Measurements from ENCODE around the gene FER1L5. TPM values are rescaled to one million over a fixed set of nuclear protein-coding genes. Genes with fewer than 3 reads are reported as not detected.

Gene FER1L5
- polyA plus RNA-seq, 1 of the 3 experiments (the other 2 are of a cell fraction) = 0.02 TPM

GRCh38 chr2:96625571-96626552 is 16.7 kb upstream of the FER1L5 start (continued):
- TF ChIP-seq IRF3 (IDR thresholded peaks at IDR 0.05; ENCODE audit: low read depth, low read length) (no peak), FOSL2 (IDR thresholded peaks at IDR 0.05; ENCODE audit: borderline replicate concordance, low read depth) (no peak), RCOR1 (IDR thresholded peaks at IDR 0.05; ENCODE audit: low read length) (no peak), POLR2AphosphoS5 (IDR thresholded peaks at IDR 0.05; ENCODE audit: low read depth, low read length) (no peak), TCF12 (IDR thresholded peaks at IDR 0.05) (peak; percentile 4; the same call in 1 of the 2 replicates), USF1 (IDR thresholded peaks at IDR 0.05; ENCODE audit: borderline replicate concordance, low read depth) (no peak), MEF2A (IDR thresholded peaks at IDR 0.05; ENCODE audit: borderline replicate concordance, low read depth) (0 out of 2 replicates have a peak, but pooled peaks have one; percentile 16), GABPA (IDR thresholded peaks at IDR 0.05; ENCODE audit: low read depth) (no peak), CHD2 (IDR thresholded peaks at IDR 0.05; ENCODE audit: low read length, partially characterized antibody) (no peak), SMC3 (IDR thresholded peaks at IDR 0.05; ENCODE audit: low read depth, low read length) (no peak)

GRCh38 chr2:96626553-96626942 is 16.0 kb upstream of the FER1L5 start:
- H3K27ac ChIP-seq (ENCODE audit: low read depth in 2 of 2, low read length in 1 of 2) = peak overlapping the region in 1 of 2 experiments; percentile 74; a peak in 3 of 4 replicates
- no peak overlapping the region for H2AFZ ChIP-seq (ENCODE audit: low read depth)
- peaks cover 8% of the 10 kb centered on the region for H4K20me1 ChIP-seq (ENCODE audit: insufficient read depth)
- H3F3A ChIP-seq (replicated peaks; ENCODE audit: insufficient read depth) = peaks cover 17% of the 10 kb centered on the region
- peaks cover 64% of the 10 kb centered on the region for H3K79me2 ChIP-seq (ENCODE audit: insufficient read depth)
- H3K9ac ChIP-seq = no peak overlapping the region
- H3K9me2 ChIP-seq = no peaks in the 10 kb centered on the region
- H3K27me3 ChIP-seq (ENCODE audit: insufficient read depth) = no peaks in the 10 kb centered on the region
- ChIA-PET POLR2A (interaction anchor here (0.8 kb wide), 1 partner anchor 108 kb away, joined by 5 read pairs; no protein-coding TSS in a partner anchor), CTCF (interaction anchor here (1.3 to 1.6 kb wide), 2 partner anchors 17 to 73 kb away, joined by 4 to 5 read pairs; no protein-coding TSS in a partner anchor)
- WGBS (ENCODE audit: low lambda C conversion rate) = 82% methylated on average over 2 of the region's 2 CpGs
- peaks cover 35 to 49% of the 10 kb centered on the region in 2 experiments for H3K36me3 ChIP-seq (replicated peaks in 1 of 2; ENCODE audit: control insufficient read depth in 1 of 2, insufficient read depth in 2 of 2, low read length in 1 of 2)
- peaks cover 0 to 20% of the 10 kb centered on the region in 2 experiments; a peak in 3 of 4 replicates for H3K4me1 ChIP-seq (ENCODE audit: control insufficient read depth in 1 of 2, insufficient read depth in 2 of 2, low read depth in 1 of 2, low read length in 1 of 2)
- H3K4me3 ChIP-seq (ENCODE audit: low read depth in 2 of 2, low read length in 1 of 2) = no peak overlapping the region
- TF ChIP-seq NFIC (IDR thresholded peaks at IDR 0.05; ENCODE audit: borderline replicate concordance) (no peak), PBX3 (IDR thresholded peaks at IDR 0.05) (peak; percentile 39; the same call in 1 of the 2 replicates)
- H3K9me3 ChIP-seq = no peaks in the 10 kb centered on the region
- H3K4me2 ChIP-seq = peak overlapping the region; percentile 58; the same call in 1 of the 2 replicates
- DNase-seq = no peak
